ENCODE results near the gene LYL1.

LYL1 gene

GRCh38 chr19:13128583-13128982, 25.9 kb upstream of the LYL1 start:
- DNase-seq, result no peak

GRCh38 chr19:13127811-13128575, 25.3 kb upstream of the LYL1 start:
- no peak for DNase-seq

GRCh38 chr19:13127051-13127450, 24.4 kb upstream of the LYL1 start:
- DNase-seq, result no peak

DNA sequence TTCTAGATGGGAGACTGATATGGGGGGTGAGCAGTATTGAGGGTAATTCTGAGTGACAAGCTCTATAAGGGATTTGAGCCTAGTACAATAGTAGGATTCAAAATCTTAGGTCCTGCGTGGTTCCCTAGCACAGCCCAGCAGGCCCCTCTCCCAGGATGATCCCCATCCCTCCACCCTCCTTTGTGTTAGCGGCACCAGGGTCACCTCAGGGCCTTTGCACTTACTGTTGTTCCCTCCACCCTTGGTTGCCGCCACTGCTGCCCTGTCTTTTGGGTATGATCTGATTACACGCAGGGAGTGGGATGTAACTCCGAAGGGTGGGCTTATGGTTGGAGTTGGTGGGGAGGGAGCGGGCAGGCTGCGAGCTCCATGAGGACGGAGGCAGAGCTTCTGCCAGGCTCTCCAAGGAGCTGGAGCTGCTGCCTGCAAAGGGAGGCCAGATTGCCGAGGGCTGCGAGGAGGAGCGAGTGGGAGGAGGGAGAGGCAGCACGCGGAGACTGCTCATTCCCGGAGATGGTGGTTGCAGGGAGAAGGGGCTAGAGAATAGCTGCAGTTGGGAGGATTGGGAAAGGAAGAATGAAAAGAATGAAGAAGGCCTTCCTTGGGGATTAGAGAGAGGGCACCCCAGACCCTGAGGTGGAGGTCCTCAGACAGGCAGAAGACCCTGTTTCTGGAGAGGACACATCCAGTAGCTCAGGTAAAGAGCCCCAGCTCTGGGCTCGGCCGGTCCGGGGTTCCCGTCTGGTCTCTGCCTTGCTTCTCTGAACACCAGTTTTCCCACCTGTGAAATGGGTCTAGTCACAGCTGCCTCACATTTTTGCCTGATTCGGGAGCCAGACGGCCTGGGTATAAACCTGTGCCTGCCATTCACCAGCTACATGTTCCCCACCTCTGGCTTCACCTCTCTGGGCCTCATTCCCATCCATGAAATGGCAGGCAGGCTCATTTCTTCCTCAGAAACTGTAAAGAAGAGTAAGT, 20.6 kb upstream of the LYL1 start:
- no peak for DNase-seq

DNA sequence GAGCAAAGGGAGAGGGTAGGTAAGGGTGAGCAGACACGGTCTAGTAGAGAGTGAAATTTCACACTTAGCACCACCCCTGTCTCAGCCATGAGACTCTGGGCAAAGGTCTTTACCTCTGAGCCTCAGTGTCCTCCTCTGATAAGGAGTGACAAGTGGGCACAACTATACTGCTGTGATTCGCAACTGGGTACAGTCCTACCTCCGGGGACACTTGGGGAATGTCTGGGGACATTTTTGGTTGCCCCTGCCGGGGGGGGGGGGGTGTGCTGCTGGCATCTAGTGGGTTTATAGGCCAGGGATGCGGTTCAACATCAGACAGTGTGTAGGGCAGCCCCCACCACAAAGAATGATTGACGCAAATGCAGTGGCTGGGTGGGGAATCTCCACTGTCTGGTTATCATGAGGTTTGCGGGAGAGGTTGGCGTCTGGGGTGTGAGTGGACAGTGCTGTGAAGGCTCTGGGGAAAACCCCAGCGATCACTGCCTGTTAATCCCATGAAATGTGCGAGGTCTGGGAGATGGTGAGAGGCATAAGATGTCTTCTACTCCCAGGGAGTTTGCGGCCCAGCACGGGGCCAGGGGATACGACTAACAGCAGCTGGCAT, 19.7 kb upstream of the LYL1 start:
- DNase-seq, result no peak

- no peak for DNase-seq
These were observed 19.1 kb upstream of the LYL1 start for GRCh38 chr19:13121551-13122274.

GRCh38 chr19:13120817-13121216, 18.2 kb upstream of the LYL1 start:
- no peak for DNase-seq

DNA sequence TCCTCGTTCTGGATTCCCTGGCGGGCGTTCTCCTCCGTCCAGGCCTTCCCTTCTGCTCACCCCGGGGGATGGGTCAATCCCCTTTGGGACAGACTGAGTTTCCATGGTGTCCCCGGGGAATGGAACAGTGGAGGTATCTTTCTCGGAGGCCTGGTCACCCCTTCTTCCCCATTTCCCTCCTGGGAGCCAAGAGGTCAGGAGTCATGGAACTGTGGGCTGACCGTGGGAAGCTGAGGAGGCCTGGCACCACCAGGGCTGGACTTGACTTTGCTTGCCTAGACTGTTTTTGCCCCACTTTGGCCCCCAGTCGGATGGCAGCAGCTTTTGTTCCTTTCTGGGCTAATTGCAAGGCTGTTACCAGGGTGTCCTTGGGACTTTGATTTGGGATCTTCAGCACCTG, 17.4 kb upstream of the LYL1 start:
- DNase-seq, result no peak

DNA sequence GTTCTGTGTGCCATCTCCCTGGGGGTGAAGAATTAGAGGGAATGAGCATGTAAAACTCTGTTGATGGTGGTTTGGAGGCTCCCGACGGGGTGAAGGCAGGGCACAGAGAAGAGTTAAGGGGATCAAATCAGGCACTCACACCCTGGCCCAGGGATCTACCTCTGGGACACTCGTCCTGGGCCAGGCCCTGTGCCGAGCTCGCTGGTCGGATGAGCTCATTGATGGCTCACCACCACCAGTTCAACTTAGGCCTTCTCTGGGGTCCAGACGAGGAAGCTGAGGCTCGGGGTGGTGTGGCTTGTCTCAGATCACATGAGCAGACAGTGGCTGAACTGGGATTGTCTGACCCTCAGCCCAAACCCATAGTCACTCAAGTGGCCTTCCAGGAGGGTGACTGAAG, 17.0 kb upstream of the LYL1 start:
- DNase-seq, result no peak

DNA sequence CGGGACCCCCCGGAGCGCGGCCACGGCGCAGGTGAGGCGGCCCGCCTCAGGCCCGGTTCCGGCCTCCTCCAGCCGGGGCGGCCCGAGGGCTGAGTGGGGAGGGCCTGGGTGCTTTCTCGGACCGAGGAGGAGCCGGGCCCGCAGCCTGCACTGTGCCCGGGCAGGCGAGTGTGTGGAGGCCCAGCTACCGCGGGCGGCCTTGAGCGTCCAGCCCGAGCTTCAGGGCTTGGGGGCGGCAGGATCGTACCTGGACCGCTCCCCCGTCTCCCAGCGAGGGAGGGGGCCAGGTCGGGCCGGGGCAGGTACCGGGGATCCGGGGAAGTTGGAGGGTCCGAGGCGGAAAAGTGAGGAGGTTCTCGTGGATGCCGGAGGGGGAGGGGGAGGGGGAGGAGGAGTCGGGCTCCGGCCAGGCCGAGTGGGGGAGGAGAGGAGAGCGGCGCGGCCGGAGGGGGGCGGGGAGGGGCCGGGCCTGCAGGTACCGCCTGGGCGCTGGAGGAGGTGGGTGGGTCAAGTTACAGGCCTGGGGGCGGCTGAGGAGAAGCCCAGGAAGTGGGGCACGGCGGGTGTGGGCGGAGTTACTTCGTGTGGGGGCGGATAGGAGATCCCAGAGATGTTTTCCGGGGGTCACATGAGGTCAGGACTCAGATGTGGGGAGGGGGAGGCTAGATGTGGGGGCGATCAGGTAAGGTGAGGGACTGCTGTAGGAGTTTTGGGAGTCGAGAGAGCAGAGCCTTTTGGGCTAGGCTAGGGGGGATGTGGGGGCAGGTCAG, 16.0 kb upstream of the LYL1 start:
- DNase-seq, result no peak

- DNase-seq, result peak; percentile 91
These were observed 15.2 kb upstream of the LYL1 start, which contains the start of gene NACC1 for GRCh38 chr19:13117772-13118423. NACC1 (plus strand) TSS chr19:13118264; CDS start chr19:13135208, 16,944 bp downstream.

DNA sequence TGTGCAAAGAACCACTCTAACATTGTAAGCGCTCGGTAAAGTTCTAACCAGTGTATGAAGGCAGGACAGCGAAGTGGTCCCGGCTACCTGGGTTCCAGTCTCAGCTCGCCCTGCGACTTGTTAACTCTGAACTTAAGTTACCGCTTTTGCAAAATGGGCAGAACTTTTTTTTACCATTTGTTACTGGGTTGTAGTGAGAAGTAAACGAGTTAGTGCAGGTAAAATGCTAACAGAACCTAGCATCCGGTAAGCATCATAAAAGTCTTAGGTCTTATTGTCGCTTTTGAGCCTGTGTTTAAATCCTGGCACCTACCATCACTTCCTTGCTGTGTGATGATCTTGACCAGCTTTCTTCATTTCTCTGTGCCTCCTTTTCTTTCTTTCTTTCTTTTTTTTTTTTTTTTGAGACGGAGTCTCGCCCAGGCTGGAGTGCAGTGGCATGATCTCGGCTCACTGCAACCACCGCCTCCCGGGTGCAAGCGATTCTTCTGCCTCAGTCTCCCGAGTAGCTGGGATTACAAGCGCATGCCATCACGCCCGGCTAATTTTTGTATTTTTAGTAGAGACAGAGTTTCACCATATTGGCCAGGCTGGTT, 14.6 kb upstream of the LYL1 start:
- no peak for DNase-seq

DNA sequence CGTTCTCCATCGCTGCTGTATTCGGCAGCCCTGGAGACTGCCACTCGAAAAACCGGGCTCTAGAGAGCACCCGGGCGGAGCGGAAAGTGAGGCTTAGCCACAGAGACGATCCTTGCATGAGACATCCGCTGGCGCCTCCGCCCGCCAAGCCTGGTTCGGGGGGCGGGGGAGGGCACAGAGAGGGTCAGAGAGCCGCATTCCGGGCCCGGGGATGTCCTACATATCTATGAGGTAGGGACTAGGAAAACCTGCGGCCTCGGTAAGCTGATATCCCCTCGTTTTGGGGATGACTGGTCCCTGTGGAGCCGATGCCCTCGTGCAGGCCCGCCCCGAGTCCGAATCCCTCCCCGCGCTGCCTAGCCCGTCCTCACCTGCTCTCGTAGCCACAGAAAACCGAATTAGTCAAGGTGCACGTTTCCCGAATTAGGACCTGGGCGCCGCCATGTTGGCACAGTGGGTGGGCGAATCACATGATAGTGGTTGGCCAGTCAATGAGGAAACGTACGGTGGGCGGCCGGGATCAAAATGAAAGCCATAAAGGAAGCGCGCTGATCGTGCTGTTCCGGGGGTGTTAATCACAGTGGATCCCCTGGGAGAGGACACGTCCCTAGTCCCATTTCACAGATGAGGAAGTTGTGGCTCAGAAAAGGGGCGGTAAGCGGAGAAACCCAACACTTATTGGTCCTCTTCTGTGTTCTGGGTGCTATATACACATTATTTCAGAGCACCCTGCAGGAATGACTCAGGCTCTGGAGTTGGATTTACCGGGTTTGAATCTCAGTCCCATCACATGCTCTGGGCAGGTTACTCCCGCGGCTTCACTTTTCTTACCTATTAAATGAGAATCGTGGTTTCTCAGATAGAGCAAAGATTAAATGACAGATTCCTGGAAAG, 13.9 kb upstream of the LYL1 start, which contains the start of gene TRMT1:
Gene TRMT1, minus strand, starts transcription at position 459 of the 894 bp plus-strand sequence. Its CDS starts 341 bp downstream, at position 118.
- DNase-seq, result peak; percentile 91

GRCh38 chr19:13115936-13116281, 13.3 kb upstream of the LYL1 start:
- no peak for DNase-seq

DNA sequence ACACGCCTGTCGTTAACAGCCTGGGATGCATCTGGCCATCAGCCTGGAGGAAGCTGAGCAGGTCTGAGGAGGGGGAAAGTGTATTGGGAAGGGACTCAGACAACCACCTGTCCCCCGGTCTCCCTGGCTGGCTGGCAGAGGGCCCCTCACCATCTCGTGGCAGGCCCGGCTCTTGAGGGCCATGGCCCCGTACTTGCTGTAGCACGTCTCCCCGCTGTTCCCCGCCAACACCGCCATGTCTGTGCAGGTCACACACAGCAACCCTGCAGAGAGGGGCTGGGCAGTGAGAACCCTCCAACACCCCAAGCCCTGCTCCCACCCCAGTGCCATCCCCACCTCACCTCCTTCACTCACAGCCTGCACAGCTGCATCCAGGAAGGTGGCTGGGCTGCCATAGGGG, 9.9 kb upstream of the LYL1 start:
- no peak for DNase-seq

- DNase-seq, result no peak
These were observed 7.5 kb upstream of the LYL1 start for GRCh38 chr19:13110099-13110610.

DNA sequence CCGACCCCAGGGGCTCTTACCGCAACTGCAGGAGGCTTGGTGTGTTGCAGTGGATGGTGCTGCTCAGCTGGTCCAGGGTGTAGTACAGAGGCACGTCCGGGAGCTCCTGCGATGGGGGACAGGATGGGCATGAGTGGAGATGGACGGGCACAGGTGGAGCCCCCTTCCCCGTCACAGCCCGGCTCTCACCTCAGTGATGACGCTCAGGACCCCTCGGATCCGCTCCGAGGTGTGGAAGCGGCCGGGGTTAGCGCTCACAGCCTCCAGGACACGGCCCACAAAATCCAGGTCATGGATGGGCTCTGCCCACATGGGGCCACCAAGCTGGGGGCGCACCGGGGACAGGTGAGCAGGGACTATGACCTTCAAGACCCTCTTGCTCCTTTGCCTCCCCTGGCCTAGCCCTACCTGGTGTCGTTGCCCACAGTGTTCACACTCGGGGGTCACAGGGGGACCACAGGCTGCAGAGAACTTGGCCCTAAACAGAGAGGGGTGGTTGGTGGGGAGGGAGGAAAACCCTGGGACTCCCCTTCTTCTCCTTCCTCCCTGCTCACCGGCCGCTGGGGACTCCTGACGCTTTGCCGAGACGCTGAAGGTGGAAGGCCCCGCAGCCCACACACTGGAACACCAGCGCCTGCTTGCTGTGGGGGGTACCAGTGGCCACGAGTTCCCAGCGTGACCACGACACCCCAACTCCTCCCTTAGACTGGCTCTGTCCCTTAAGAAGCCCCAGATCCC, 6.9 kb upstream of the LYL1 start:
- DNase-seq, result no peak

DNA sequence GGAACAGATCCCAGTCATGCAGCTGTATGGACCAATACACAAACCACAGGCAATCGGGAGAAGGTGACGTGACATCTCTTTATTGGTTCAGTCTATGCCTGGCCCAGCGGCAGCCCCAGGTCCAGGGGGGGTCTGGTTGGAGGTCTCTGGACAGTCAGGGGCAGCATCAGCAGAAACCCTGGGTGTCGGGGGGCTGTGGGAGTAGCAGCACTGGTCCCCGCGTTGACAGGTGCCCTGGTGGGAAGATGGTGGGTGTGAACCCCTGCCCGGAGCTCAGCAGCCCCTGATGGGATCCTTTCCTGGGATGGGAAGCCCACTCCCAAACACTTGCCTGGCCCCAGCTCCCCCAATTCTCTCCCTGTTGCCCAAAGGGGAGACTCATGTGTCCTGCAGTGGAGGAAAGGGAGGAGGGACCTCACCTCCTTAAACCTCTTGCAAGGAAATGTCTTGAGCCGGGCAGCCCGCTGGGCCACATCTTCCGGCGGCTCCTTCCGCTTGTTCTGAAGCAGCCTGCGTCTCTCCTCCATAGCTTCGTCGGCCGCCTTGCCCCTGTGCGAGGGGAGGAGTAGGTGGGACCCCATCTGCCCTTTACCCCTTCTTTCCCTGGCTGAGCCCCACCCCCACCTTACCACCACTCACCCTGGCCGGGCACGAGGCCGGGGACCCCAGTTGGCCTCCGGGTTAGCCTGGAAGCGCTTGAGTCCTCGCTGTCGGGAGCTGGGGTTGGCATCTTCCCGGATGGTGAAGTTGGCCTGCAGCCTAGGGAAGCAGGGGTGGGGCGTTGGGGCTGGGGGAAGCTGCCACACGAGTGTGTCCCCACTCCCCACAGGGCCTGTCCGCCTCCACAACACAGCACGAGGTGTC, 2.4 kb upstream of the LYL1 start:
- peak; percentile 40 for DNase-seq
